Adrenal gland (tissue), 12 donors: ENCODE data around the gene COL26A1. TPM values are rescaled to one million over a fixed set of nuclear protein-coding genes. Genes with fewer than 3 reads are reported as not detected.

ENCODE experiments used
- DNase-seq, 7 donors: peaks; one replicate each; pipeline ENCODE4 v3.0.0-alpha.2; 2019 to 2020
- H3K27ac ChIP-seq, 5 donors: fragments of 200-600 bp; sonication (generic) in 4 of 5; 1 replicate in 3 of 5; 2 replicates in 2 of 5; pipeline versions ENCODE4 v1.5.1 to v1.8.0; 2016 to 2020; ENCODE audit warnings: mild to moderate bottlenecking in 1 of 5
- H3K27me3 ChIP-seq: fragments of 200-600 bp; 2 replicates; pipeline ENCODE4 v1.8.0; 2021
- H3K36me3 ChIP-seq, 2 donors: fragments of 200-600 bp; replicated peaks in 1 of 2; 1 replicate in 1 of 2; 2 replicates in 1 of 2; pipeline versions ENCODE4 v1.5.1 to v1.8.0; 2018 to 2022
- H3K4me1 ChIP-seq, 2 donors: fragments of 200-600 bp; replicated peaks in 1 of 2; 1 replicate in 1 of 2; 2 replicates in 1 of 2; pipeline versions ENCODE4 v1.5.1 to v1.8.0; 2018 to 2021
- H3K4me3 ChIP-seq, 4 donors: fragments of 200-600 bp; sonication (generic) in 3 of 4; one replicate each; pipeline ENCODE4 v1.5.1; 2016 to 2018
- H3K9me3 ChIP-seq, 3 donors: fragments of 200-600 bp; sonication (generic) in 1 of 3; replicated peaks in 1 of 3; 1 replicate in 2 of 3; 2 replicates in 1 of 3; pipeline versions ENCODE4 v1.5.1 to v1.8.0; 2016 to 2021
- CTCF ChIP-seq, 6 experiments: fragments of 450-650 bp in 4 of 6; fragments of 200-600 bp in 2 of 6; sonication (generic) in 1 of 6; IDR thresholded peaks; 1 replicate in 5 of 6; 2 replicates in 1 of 6; pipeline versions ENCODE4 v1.5.1 to v1.8.0; 2016 to 2021; ENCODE audit warnings: antibody characterized with exemption in 6 of 6, mild to moderate bottlenecking in 2 of 6, moderate library complexity in 1 of 6
- POLR2A ChIP-seq, 2 donors: fragments of 450-650 bp; IDR thresholded peaks; one replicate each; pipeline ENCODE4 v1.6.1; 2017; ENCODE audit warnings: antibody characterized with exemption in 2 of 2, mild to moderate bottlenecking in 2 of 2, moderate library complexity in 1 of 2
- WGBS, 4 donors: extraction: QIAGEN DNeasy Blood & Tissue Kit in 2 of 4; methylation state at CpG; one replicate each; pipeline versions ENCODE4 v1.1.5 to v1.1.7; 2013 to 2017; 5-methylcytosine and 5-hydroxymethylcytosine counted together
- intact Hi-C, 2 donors: fragments of 100-400 bp; cut with DNase I; formaldehyde crosslinking; loops; one replicate each; pipeline versions ENCODE4 v1.14.1 to v1.15.0; 2022 to 2023
- polyA plus RNA-seq, 3 donors: library from polyadenylated mRNA; stranded (reverse); fragments of 200-250 nt in 2 of 3; fragments of 350-450 nt in 1 of 3; fragmentation: Illumina TruSeq in 1 of 3; extraction: RNeasy Lipid Tissue Mini Kit (QIAGEN cat#74804) in 1 of 3; gene quantifications; one replicate each; pipeline ENCODE4 v1.2.3, GENCODE V29; 2013 to 2014
- total RNA-seq, 9 donors: library from RNA; depleted of rRNA in 4 of 9; stranded (reverse); fragments of >200 nt in 4 of 9; fragments of 120-200 nt in 1 of 9; fragmentation: NEBNext Ultra II Directional in 1 of 9; extraction: Animal tissue kit (Norgen Biotek cat#: 25700) in 1 of 9; gene quantifications; one replicate each; pipeline versions ENCODE4 v1.1.0 to v1.2.4, GENCODE V29; 2013 to 2023
- donor health status: healthy with polysubstance abuse.
- donor health status: Bipolar disorder and iron deficiency.
- donor health status: DM: yes; HTN: yes; CAD: no.
- donor health status: DM: no; HTN: no; CAD: no.
- donor health status: DM: no; HTN: no; CAD: no.
- donor health status: DM: yes; HTN: yes; CAD: no.

The COL26A1 gene
- total and polyA plus RNA-seq, 12 donors = 0.64 to 18.8 (median 4.6) TPM

- intact Hi-C loops = no loop called here
- WGBS, 4 donors = 9 to 17% (median 11%) methylated on average over 4 of the region's 4 CpGs
- Histone ChIP-seq H3K4me3 (no peak overlapping the region), H3K27ac (peak overlapping the region in 4 of 5 donors; percentile 15 to 82 (median 50)), H3K4me1 (peaks cover 0 to 5% of the 10 kb centered on the region in 2 donors), H3K36me3 (no peaks in the 10 kb centered on the region), H3K27me3 (no peaks in the 10 kb centered on the region), H3K9me3 (no peaks in the 10 kb centered on the region)
- peak in 1 of 6 experiments; percentile 45 for TF ChIP-seq CTCF (IDR thresholded peaks at IDR 0.05)
- no peak for TF ChIP-seq POLR2A (IDR thresholded peaks at IDR 0.05)
- peak in 6 of 7 donors; percentile 65 to 84 (median 76) for DNase-seq
Observed at GRCh38 chr7:101411508-101411874, 48.8 kb downstream of the COL26A1 start.

- intact Hi-C loops = no loop called here
- Histone ChIP-seq H3K9me3 (no peaks in the 10 kb centered on the region), H3K4me3 (no peak overlapping the region), H3K27ac (peak overlapping the region in 1 of 5 donors; percentile 1), H3K36me3 (no peaks in the 10 kb centered on the region), H3K27me3 (no peaks in the 10 kb centered on the region), H3K4me1 (peaks cover 0 to 5% of the 10 kb centered on the region in 2 donors)
- TF ChIP-seq POLR2A (IDR thresholded peaks at IDR 0.05) (no peak), CTCF (IDR thresholded peaks at IDR 0.05) (no peak)
- WGBS, 4 donors = 81 to 93% (median 87%) methylated on average over 9 to 12 of the region's 12 CpGs
- no peak for DNase-seq
Observed at GRCh38 chr7:101412976-101413375, 50.3 kb downstream of the COL26A1 start.

- Histone ChIP-seq H3K4me3 (no peak overlapping the region), H3K4me1 (peaks cover 6% of the 10 kb centered on the region in 2 donors), H3K9me3 (no peaks in the 10 kb centered on the region), H3K27ac (no peak overlapping the region), H3K36me3 (no peaks in the 10 kb centered on the region), H3K27me3 (no peaks in the 10 kb centered on the region)
- DNase-seq = no peak
- TF ChIP-seq POLR2A (IDR thresholded peaks at IDR 0.05) (no peak), CTCF (IDR thresholded peaks at IDR 0.05) (no peak)
- intact Hi-C loops = no loop called here
- 55 to 68% (median 65%) methylated on average over 5 of the region's 5 CpGs for WGBS, 4 donors
Observed at GRCh38 chr7:101418694-101419093, 56.0 kb downstream of the COL26A1 start.

- no peak overlapping the region for H3K27ac ChIP-seq
- no peaks in the 10 kb centered on the region for H3K9me3 ChIP-seq
- H3K36me3 ChIP-seq = no peaks in the 10 kb centered on the region
- WGBS, 4 donors = 89 to 94% (median 92%) methylated on average over 7 to 16 of the region's 16 CpGs
- no peaks in the 10 kb centered on the region for H3K27me3 ChIP-seq
- H3K4me3 ChIP-seq = no peak overlapping the region
- TF ChIP-seq CTCF (IDR thresholded peaks at IDR 0.05) = no peak
- TF ChIP-seq POLR2A (IDR thresholded peaks at IDR 0.05) = no peak
- peaks cover 6% of the 10 kb centered on the region in 2 donors for H3K4me1 ChIP-seq
- intact Hi-C loops = no loop called here
- no peak for DNase-seq
Observed at GRCh38 chr7:101419831-101420230, 57.2 kb downstream of the COL26A1 start.
